GM19468 (cell line): ENCODE results near the gene WDR18.
A peak's percentile ranks its signal among the peaks of the same experiment; 100 is the strongest.
"Not testable (repeated sequence)": the region's sequence is repeated elsewhere in the genome, so short reads cannot be mapped to it uniquely, and the experiment has no call there.

Source experiments
- ATAC-seq: cut with Tn5 transposase; IDR thresholded peaks from one replicate; pipeline ENCODE4 v1.9.1; 2021; ENCODE audit warnings: mild to moderate bottlenecking, moderate library complexity, moderate number of reproducible peaks; ENCODE audit not compliant: unreplicated experiment; ENCODE audit errors: extremely low read depth

WDR18 gene

GRCh38 chr19:1017115-1017905, 33.2 kb downstream of the WDR18 start:
- ATAC-seq: no peak

- no peak for ATAC-seq
Measured at GRCh38 chr19:1017906-1018305, 33.8 kb downstream of the WDR18 start.

- no peak for ATAC-seq
Measured at GRCh38 chr19:1018393-1018792, 34.2 kb downstream of the WDR18 start.

- no peak for ATAC-seq
Measured at GRCh38 chr19:1018932-1019615, 34.9 kb downstream of the WDR18 start.

- no peak for ATAC-seq
Measured at GRCh38 chr19:1019616-1019961, 35.4 kb downstream of the WDR18 start.

GRCh38 chr19:1019980-1020867, 36.1 kb downstream of the WDR18 start:
- no peak for ATAC-seq

GRCh38 chr19:1020868-1021425, 36.8 kb downstream of the WDR18 start, which contains the start of gene TMEM259:
Gene TMEM259, minus strand, starts transcription at chr19:1021123. Its CDS starts 127 bp downstream, at chr19:1020996.
- ATAC-seq: peak; percentile 80

GRCh38 chr19:1023883-1024188, 39.7 kb downstream of the WDR18 start:
- ATAC-seq: not testable (repeated sequence)

- not testable (repeated sequence) for ATAC-seq
Measured at GRCh38 chr19:1025080-1025479, 40.9 kb downstream of the WDR18 start.

- no peak for ATAC-seq
Measured at GRCh38 chr19:1025960-1026782, 42.0 kb downstream of the WDR18 start, which contains the start of gene CNN2. Gene CNN2, plus strand, starts transcription at chr19:1026608. Its CDS starts 54 bp downstream, at chr19:1026662.

- no peak for ATAC-seq
Measured at GRCh38 chr19:1026783-1027649, 42.9 kb downstream of the WDR18 start.

GRCh38 chr19:1027650-1028061, 43.5 kb downstream of the WDR18 start:
- ATAC-seq: no peak

- no peak for ATAC-seq
Measured at GRCh38 chr19:1028062-1028926, 44.1 kb downstream of the WDR18 start.

GRCh38 chr19:1032264-1032867, 48.2 kb downstream of the WDR18 start:
- ATAC-seq: no peak

GRCh38 chr19:1035998-1036621, 52.0 kb downstream of the WDR18 start:
- ATAC-seq: no peak

GRCh38 chr19:1037621-1038064, 53.5 kb downstream of the WDR18 start:
- ATAC-seq: no peak
